WTC11 (cell line): ENCODE results near the gene TRAP1. TPM values are rescaled to one million over a fixed set of nuclear protein-coding genes. Genes with fewer than 3 reads are reported as not detected.

Source experiments
- ATAC-seq: fragments of 200-7000 bp; cut with Tn5 transposase; 2 replicates; pipeline ENCODE4 v1.10.0; 2021; ENCODE audit warnings: mild to moderate bottlenecking, moderate library complexity
- CTCF ChIA-PET: fragments of 300-600 bp; sonication (Branson Sonifier 250); formaldehyde crosslinking; loops from one replicate; lab custom pipeline; 2021; ENCODE audit warnings: antibody characterized with exemption; lab: Charles Lee
- POLR2A ChIA-PET: fragments of 350-600 bp; sonication (Branson Sonifier 250); formaldehyde crosslinking; loops from one replicate; lab custom pipeline; 2021; ENCODE audit warnings: antibody characterized with exemption; lab: Charles Lee
- DNase-seq: peaks from one replicate; pipeline ENCODE4 v3.0.0; 2021; ENCODE audit warnings: low spot score
- H3K27ac Mint-ChIP-seq: 2 replicates; pipeline ENCODE4 v1.8.0; 2021; ENCODE audit warnings: mixed read lengths
- H3K27me3 Mint-ChIP-seq: 2 replicates; pipeline ENCODE4 v1.8.0; 2021; ENCODE audit warnings: low read depth, mild to moderate bottlenecking, moderate library complexity, mixed read lengths
- H3K36me3 Mint-ChIP-seq: 2 replicates; pipeline ENCODE4 v1.8.0; 2021; ENCODE audit warnings: mixed read lengths
- H3K4me1 Mint-ChIP-seq: 2 replicates; pipeline ENCODE4 v1.8.0; 2022; ENCODE audit warnings: mixed read lengths
- H3K4me3 Mint-ChIP-seq: 2 replicates; pipeline ENCODE4 v1.8.0; 2021; ENCODE audit warnings: mild to moderate bottlenecking, moderate library complexity, mixed read lengths
- H3K9me3 Mint-ChIP-seq: 2 replicates; pipeline ENCODE4 v1.8.0; 2021; ENCODE audit warnings: mixed read lengths
- ESRRA ChIP-seq: sonication (generic); formaldehyde crosslinking; IDR thresholded peaks from 2 replicates; pipeline ENCODE4 v1.8.1; 2022; ENCODE audit warnings: mild to moderate bottlenecking, missing genetic modification reagents, borderline replicate concordance
- ETV6 ChIP-seq: sonication (generic); formaldehyde crosslinking; IDR thresholded peaks from 2 replicates; pipeline ENCODE4 v1.8.1; 2022; ENCODE audit warnings: mild to moderate bottlenecking, missing genetic modification reagents
- GRHL2 ChIP-seq: fragments of 250-450 bp; sonication (Bioruptor Pico); IDR thresholded peaks from 2 replicates; pipeline ENCODE4 v1.8.0; 2022; ENCODE audit warnings: mild to moderate bottlenecking, moderate library complexity; ENCODE audit not compliant: insufficient replicate concordance, severe bottlenecking
- HMGA2 ChIP-seq: fragments of 250-450 bp; sonication (Bioruptor Pico); IDR thresholded peaks from 2 replicates; pipeline ENCODE4 v1.4.0; 2021; ENCODE audit warnings: mild to moderate bottlenecking, moderate library complexity
- NFYB ChIP-seq: sonication (generic); formaldehyde crosslinking; conservative IDR thresholded peaks from 2 replicates; pipeline ENCODE4 v1.8.0; 2022; ENCODE audit warnings: low read depth, missing genetic modification reagents
- OVOL2 ChIP-seq: fragments of 250-450 bp; sonication (Bioruptor Pico); IDR thresholded peaks from 2 replicates; pipeline ENCODE4 v1.9.0; 2021; ENCODE audit warnings: mild to moderate bottlenecking, borderline replicate concordance
- SP1 ChIP-seq: sonication (generic); formaldehyde crosslinking; conservative IDR thresholded peaks from 2 replicates; pipeline ENCODE4 v1.8.1; 2022; ENCODE audit warnings: missing genetic modification reagents
- ZNF232 ChIP-seq: sonication (generic); formaldehyde crosslinking; IDR thresholded peaks from 2 replicates; pipeline ENCODE4 v1.8.0; 2022; ENCODE audit warnings: mild to moderate bottlenecking, missing genetic modification reagents
- total RNA-seq: library from RNA; stranded (reverse); gene quantifications from 3 replicates; pipeline ENCODE4 v1.2.3, GENCODE V29; 2021
- TF ChIP-seq, protein P1 (sequence below): fragments of 250-450 bp; sonication (Bioruptor Pico); IDR thresholded peaks from 2 replicates; pipeline ENCODE4 v1.9.0; 2021; ENCODE audit warnings: mild to moderate bottlenecking
- TF ChIP-seq, protein P2 (sequence below): sonication (generic); formaldehyde crosslinking; IDR thresholded peaks from 2 replicates; pipeline ENCODE4 v1.8.1; 2023; ENCODE audit warnings: mild to moderate bottlenecking, missing genetic modification reagents, moderate library complexity
- TF ChIP-seq, protein P3 (sequence below): fragments of 200-600 bp; IDR thresholded peaks from 2 replicates; pipeline ENCODE4 v1.8.0; 2022; ENCODE audit warnings: antibody characterized with exemption
- TF ChIP-seq, protein P4 (sequence below): sonication (generic); formaldehyde crosslinking; IDR thresholded peaks from 2 replicates; pipeline ENCODE4 v1.8.0; 2022; ENCODE audit warnings: mild to moderate bottlenecking, missing genetic modification reagents
- TF ChIP-seq, protein P5 (sequence below): fragments of 250-450 bp; sonication (Bioruptor Pico); conservative IDR thresholded peaks from 2 replicates; pipeline ENCODE4 v1.9.0; 2021; ENCODE audit warnings: mild to moderate bottlenecking
- TF ChIP-seq, protein P6 (sequence below): sonication (generic); formaldehyde crosslinking; IDR thresholded peaks from 2 replicates; pipeline ENCODE4 v1.8.0; 2023; ENCODE audit warnings: missing genetic modification reagents
- TF ChIP-seq, protein P7 (sequence below): sonication (generic); formaldehyde crosslinking; IDR thresholded peaks from 2 replicates; pipeline ENCODE4 v1.8.1; 2022; ENCODE audit warnings: mild to moderate bottlenecking, moderate library complexity, missing genetic modification reagents
- TF ChIP-seq, protein P8 (sequence below): sonication (generic); formaldehyde crosslinking; IDR thresholded peaks from 2 replicates; pipeline ENCODE4 v1.8.0; 2022; ENCODE audit warnings: mild to moderate bottlenecking, missing genetic modification reagents
- TF ChIP-seq, protein P9 (sequence below): fragments of 250-450 bp; sonication (Bioruptor Pico); IDR thresholded peaks from 2 replicates; pipeline ENCODE4 v1.9.0; 2021; ENCODE audit warnings: mild to moderate bottlenecking, borderline replicate concordance

The TRAP1 gene
- total RNA-seq, 1 experiment from 2014 or later: 285 TPM

DNA sequence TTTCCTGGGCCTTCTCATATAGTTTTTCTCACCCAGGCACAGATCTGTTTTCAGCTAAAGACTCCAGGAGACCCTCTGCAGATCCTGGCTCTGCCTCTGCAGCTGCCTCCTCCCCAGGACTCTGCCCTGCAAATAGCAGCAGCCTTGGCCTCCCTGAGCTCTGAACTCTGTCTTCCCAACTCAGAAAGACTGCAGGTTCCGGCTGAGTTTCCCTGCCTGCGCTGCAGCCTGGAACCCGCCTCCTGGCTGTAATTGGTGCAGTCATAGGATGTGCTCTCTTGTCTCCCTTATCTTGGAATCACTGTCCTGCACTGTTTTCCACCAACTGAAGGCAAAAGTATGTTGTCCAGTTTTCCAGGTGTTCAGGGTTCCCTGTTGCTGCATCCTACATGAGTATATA lies 77.1 kb downstream of the TRAP1 start:
- CTCF ChIA-PET: interaction anchor here (1.0 to 2.3 kb wide), 4 partner anchors 11 to 51 kb away, joined by 3 to 10 read pairs (median 5); no protein-coding TSS in a partner anchor
- TF ChIP-seq, protein P1, sequence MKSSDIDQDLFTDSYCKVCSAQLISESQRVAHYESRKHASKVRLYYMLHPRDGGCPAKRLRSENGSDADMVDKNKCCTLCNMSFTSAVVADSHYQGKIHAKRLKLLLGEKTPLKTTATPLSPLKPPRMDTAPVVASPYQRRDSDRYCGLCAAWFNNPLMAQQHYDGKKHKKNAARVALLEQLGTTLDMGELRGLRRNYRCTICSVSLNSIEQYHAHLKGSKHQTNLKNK (CRISPR knock-in tag): no peak
- TF ChIP-seq, protein P2, sequence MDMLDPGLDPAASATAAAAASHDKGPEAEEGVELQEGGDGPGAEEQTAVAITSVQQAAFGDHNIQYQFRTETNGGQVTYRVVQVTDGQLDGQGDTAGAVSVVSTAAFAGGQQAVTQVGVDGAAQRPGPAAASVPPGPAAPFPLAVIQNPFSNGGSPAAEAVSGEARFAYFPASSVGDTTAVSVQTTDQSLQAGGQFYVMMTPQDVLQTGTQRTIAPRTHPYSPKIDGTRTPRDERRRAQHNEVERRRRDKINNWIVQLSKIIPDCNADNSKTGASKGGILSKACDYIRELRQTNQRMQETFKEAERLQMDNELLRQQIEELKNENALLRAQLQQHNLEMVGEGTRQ: no peak
- TF ChIP-seq, protein P3, sequence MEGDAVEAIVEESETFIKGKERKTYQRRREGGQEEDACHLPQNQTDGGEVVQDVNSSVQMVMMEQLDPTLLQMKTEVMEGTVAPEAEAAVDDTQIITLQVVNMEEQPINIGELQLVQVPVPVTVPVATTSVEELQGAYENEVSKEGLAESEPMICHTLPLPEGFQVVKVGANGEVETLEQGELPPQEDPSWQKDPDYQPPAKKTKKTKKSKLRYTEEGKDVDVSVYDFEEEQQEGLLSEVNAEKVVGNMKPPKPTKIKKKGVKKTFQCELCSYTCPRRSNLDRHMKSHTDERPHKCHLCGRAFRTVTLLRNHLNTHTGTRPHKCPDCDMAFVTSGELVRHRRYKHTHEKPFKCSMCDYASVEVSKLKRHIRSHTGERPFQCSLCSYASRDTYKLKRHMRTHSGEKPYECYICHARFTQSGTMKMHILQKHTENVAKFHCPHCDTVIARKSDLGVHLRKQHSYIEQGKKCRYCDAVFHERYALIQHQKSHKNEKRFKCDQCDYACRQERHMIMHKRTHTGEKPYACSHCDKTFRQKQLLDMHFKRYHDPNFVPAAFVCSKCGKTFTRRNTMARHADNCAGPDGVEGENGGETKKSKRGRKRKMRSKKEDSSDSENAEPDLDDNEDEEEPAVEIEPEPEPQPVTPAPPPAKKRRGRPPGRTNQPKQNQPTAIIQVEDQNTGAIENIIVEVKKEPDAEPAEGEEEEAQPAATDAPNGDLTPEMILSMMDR: no peak
- Mint-ChIP-seq H3K9me3 (peaks cover 6% of the 10 kb centered on the region), H3K27ac (peak overlapping the region; percentile 53; the same call in 1 of the 2 replicates), H3K36me3 (peaks cover 6% of the 10 kb centered on the region), H3K4me1 (peaks cover 55% of the 10 kb centered on the region), H3K27me3 (no peaks in the 10 kb centered on the region), H3K4me3 (no peak overlapping the region)
- DNase-seq: no peak
- POLR2A ChIA-PET: no interaction called here
- ATAC-seq: no peak

DNA sequence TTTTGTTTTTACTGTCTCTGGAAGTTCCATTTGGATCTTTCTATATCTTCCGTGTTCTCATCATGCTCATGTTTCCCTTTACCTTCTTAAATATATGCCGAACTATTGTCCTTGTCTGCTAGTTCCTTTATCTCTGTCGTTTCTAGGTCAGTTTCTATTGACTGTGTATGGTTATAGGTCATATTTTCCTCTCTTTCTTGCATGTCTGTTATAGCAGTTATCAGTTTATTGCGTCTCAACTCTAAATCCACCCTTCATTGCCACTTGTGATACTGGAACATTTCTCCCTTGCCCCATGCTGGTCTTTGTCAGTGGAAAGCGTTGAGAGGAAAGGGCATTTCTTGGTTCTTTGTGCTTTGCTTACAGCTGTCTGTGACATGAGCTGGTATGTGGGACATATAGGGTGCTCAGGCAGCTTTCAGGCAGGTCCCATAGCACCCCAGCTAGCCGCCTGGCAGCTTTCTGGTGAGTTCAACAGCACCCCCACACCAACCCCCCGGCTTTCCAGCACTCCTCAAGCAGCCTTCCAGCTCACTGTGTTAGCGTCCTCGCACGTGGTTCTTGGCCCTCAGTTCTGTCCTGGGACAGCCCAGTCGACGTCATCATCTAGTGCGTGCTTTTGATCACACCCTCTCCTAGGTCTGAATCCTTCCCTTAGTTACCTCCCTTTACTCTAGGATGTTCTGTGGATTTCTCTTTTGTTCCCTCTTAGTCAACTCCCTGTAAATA lies 78.2 kb downstream of the TRAP1 start:
- POLR2A ChIA-PET: no interaction called here
- H3K4me3 Mint-ChIP-seq: no peak overlapping the region
- peak overlapping the region; percentile 60 for H3K27ac Mint-ChIP-seq
- peaks cover 6% of the 10 kb centered on the region for H3K9me3 Mint-ChIP-seq
- no peaks in the 10 kb centered on the region for H3K27me3 Mint-ChIP-seq
- H3K36me3 Mint-ChIP-seq: peaks cover 6% of the 10 kb centered on the region
- DNase-seq: no peak
- CTCF ChIA-PET: interaction anchor here (0.6 to 2.3 kb wide), 3 partner anchors 15 to 52 kb away, joined by 3 to 10 read pairs (median 3); no protein-coding TSS in a partner anchor
- peaks cover 49% of the 10 kb centered on the region for H3K4me1 Mint-ChIP-seq
- peak; percentile 28 for ATAC-seq
- TF ChIP-seq ZNF232: no peak
- TF ChIP-seq, protein P4, sequence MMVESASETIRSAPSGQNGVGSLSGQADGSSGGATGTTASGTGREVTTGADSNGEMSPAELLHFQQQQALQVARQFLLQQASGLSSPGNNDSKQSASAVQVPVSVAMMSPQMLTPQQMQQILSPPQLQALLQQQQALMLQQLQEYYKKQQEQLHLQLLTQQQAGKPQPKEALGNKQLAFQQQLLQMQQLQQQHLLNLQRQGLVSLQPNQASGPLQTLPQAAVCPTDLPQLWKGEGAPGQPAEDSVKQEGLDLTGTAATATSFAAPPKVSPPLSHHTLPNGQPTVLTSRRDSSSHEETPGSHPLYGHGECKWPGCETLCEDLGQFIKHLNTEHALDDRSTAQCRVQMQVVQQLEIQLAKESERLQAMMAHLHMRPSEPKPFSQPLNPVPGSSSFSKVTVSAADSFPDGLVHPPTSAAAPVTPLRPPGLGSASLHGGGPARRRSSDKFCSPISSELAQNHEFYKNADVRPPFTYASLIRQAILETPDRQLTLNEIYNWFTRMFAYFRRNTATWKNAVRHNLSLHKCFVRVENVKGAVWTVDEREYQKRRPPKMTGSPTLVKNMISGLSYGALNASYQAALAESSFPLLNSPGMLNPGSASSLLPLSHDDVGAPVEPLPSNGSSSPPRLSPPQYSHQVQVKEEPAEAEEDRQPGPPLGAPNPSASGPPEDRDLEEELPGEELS (CRISPR knock-in tag): no peak
- TF ChIP-seq, protein P5, sequence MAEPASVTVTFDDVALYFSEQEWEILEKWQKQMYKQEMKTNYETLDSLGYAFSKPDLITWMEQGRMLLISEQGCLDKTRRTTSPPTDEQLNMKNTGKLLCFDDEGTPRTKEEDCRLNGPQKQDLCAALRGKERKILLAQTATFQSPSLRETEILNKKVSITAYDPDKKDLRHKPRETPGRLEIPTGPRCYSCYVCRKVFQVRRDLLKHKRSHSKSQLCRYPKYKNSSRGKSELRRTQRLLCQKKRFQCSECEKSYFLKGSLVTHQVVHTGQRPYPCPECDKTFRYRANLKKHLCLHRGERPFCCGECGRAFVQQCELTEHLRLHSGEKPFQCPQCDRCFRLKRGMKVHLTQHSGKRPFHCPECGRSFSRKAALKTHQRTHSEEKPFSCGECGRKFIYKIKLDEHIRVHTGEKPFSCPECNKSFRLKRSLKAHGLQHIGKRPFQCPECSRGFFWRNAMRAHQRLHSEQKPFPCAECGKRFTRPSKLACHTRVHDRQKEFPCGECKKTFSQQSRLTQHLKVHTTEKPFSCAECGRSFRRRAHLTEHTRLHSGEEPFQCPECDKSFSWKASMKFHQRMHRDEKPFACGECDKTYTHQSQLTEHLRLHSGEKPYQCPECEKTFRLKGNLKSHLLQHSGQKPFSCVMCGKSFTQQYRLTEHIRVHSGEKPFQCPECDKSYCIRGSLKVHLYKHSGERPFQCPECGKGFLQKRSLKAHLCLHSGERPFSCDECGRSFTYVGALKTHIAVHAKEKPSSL (CRISPR knock-in tag): no peak
- no peak for TF ChIP-seq GRHL2
- no peak for TF ChIP-seq ESRRA (CRISPR knock-in tag)
- TF ChIP-seq, protein P1 (CRISPR knock-in tag): no peak
- TF ChIP-seq NFYB: no peak
- TF ChIP-seq OVOL2 (CRISPR knock-in tag): no peak
- TF ChIP-seq, protein P6, sequence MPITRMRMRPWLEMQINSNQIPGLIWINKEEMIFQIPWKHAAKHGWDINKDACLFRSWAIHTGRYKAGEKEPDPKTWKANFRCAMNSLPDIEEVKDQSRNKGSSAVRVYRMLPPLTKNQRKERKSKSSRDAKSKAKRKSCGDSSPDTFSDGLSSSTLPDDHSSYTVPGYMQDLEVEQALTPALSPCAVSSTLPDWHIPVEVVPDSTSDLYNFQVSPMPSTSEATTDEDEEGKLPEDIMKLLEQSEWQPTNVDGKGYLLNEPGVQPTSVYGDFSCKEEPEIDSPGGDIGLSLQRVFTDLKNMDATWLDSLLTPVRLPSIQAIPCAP (CRISPR knock-in tag): no peak
- TF ChIP-seq, protein P7, sequence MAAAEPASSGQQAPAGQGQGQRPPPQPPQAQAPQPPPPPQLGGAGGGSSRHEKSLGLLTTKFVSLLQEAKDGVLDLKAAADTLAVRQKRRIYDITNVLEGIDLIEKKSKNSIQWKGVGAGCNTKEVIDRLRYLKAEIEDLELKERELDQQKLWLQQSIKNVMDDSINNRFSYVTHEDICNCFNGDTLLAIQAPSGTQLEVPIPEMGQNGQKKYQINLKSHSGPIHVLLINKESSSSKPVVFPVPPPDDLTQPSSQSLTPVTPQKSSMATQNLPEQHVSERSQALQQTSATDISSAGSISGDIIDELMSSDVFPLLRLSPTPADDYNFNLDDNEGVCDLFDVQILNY (CRISPR knock-in tag): no peak
- no peak for TF ChIP-seq ETV6 (CRISPR knock-in tag)
- TF ChIP-seq HMGA2 (CRISPR knock-in tag): no peak
- TF ChIP-seq, protein P8, sequence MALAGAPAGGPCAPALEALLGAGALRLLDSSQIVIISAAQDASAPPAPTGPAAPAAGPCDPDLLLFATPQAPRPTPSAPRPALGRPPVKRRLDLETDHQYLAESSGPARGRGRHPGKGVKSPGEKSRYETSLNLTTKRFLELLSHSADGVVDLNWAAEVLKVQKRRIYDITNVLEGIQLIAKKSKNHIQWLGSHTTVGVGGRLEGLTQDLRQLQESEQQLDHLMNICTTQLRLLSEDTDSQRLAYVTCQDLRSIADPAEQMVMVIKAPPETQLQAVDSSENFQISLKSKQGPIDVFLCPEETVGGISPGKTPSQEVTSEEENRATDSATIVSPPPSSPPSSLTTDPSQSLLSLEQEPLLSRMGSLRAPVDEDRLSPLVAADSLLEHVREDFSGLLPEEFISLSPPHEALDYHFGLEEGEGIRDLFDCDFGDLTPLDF: no peak
- TF ChIP-seq, protein P9, sequence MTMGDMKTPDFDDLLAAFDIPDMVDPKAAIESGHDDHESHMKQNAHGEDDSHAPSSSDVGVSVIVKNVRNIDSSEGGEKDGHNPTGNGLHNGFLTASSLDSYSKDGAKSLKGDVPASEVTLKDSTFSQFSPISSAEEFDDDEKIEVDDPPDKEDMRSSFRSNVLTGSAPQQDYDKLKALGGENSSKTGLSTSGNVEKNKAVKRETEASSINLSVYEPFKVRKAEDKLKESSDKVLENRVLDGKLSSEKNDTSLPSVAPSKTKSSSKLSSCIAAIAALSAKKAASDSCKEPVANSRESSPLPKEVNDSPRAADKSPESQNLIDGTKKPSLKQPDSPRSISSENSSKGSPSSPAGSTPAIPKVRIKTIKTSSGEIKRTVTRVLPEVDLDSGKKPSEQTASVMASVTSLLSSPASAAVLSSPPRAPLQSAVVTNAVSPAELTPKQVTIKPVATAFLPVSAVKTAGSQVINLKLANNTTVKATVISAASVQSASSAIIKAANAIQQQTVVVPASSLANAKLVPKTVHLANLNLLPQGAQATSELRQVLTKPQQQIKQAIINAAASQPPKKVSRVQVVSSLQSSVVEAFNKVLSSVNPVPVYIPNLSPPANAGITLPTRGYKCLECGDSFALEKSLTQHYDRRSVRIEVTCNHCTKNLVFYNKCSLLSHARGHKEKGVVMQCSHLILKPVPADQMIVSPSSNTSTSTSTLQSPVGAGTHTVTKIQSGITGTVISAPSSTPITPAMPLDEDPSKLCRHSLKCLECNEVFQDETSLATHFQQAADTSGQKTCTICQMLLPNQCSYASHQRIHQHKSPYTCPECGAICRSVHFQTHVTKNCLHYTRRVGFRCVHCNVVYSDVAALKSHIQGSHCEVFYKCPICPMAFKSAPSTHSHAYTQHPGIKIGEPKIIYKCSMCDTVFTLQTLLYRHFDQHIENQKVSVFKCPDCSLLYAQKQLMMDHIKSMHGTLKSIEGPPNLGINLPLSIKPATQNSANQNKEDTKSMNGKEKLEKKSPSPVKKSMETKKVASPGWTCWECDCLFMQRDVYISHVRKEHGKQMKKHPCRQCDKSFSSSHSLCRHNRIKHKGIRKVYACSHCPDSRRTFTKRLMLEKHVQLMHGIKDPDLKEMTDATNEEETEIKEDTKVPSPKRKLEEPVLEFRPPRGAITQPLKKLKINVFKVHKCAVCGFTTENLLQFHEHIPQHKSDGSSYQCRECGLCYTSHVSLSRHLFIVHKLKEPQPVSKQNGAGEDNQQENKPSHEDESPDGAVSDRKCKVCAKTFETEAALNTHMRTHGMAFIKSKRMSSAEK (CRISPR knock-in tag): no peak
- TF ChIP-seq SP1 (CRISPR knock-in tag): no peak
